ENCODE measurements around the gene CD300LF.

CD300LF gene

GRCh38 chr17:74757502-74757901 is 44.8 kb upstream of the CD300LF start:
- Histone ChIP-seq H3K79me2 (ENCODE audit: insufficient read depth, low read depth) (peaks cover 99% of the 10 kb centered on the region), H3K9ac (no peak overlapping the region; the same call in 1 of the 2 replicates), H3K4me1 (ENCODE audit: low read depth, poor library complexity, severe bottlenecking) (peaks cover 92% of the 10 kb centered on the region)

DNA sequence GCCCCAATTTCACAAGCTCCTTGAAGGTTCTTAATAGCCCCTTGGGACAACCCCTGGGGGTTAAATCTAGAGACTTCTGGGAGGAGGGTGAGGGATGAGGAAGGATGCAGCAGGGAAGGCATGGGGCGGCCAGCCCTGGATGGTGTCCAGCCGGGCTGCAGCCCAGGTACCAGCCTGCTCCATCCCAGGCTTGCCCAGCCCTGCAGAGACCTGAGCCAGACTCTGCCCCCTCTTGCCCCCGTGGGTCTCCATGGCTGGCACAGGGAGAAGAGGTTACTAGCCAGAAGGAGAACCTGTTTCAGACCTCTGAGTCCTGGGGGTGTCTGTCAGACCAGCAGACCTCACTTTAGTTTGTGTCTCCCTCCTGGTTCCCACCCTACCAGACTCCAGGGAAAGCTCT is 44.2 kb upstream of the CD300LF start:
- Histone ChIP-seq H3K36me3 (ENCODE audit: insufficient read depth) (no peaks in the 10 kb centered on the region; the same call in 1 of the 2 replicates), H3K79me2 (ENCODE audit: insufficient read depth, low read depth) (peaks cover 99% of the 10 kb centered on the region), H2AFZ (ENCODE audit: low read depth) (no peak overlapping the region), H3K4me3 (IDR thresholded peaks at IDR 0.05; ENCODE audit: insufficient read depth, low read depth, low read length) (no peak overlapping the region), H3K27ac (peak overlapping the region; percentile 66; the same call in 1 of the 2 replicates), H3K4me1 (ENCODE audit: low read depth, poor library complexity, severe bottlenecking) (peaks cover 97% of the 10 kb centered on the region), H3K9ac (no peak overlapping the region; the same call in 1 of the 2 replicates), H4K20me1 (ENCODE audit: insufficient read depth) (peaks cover 28% of the 10 kb centered on the region; the same call in 1 of the 2 replicates), H3K27me3 (ENCODE audit: insufficient read depth, low read depth) (no peaks in the 10 kb centered on the region), H3K4me2 (peak overlapping the region; percentile 100)
- TF ChIP-seq, protein P1, sequence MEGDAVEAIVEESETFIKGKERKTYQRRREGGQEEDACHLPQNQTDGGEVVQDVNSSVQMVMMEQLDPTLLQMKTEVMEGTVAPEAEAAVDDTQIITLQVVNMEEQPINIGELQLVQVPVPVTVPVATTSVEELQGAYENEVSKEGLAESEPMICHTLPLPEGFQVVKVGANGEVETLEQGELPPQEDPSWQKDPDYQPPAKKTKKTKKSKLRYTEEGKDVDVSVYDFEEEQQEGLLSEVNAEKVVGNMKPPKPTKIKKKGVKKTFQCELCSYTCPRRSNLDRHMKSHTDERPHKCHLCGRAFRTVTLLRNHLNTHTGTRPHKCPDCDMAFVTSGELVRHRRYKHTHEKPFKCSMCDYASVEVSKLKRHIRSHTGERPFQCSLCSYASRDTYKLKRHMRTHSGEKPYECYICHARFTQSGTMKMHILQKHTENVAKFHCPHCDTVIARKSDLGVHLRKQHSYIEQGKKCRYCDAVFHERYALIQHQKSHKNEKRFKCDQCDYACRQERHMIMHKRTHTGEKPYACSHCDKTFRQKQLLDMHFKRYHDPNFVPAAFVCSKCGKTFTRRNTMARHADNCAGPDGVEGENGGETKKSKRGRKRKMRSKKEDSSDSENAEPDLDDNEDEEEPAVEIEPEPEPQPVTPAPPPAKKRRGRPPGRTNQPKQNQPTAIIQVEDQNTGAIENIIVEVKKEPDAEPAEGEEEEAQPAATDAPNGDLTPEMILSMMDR (conservative IDR thresholded peaks at IDR 0.05; ENCODE audit: low read depth, low read length), result no peak

More at GRCh38 chr17:74757502-74757901, 44.8 kb upstream of the CD300LF start:
- TF ChIP-seq, protein P1 (conservative IDR thresholded peaks at IDR 0.05; ENCODE audit: low read depth, low read length), result no peak
- Histone ChIP-seq H3K36me3 (ENCODE audit: insufficient read depth) (no peaks in the 10 kb centered on the region; the same call in 1 of the 2 replicates), H3K27ac (peak overlapping the region; percentile 66; the same call in 1 of the 2 replicates), H2AFZ (ENCODE audit: low read depth) (no peak overlapping the region), H3K4me3 (IDR thresholded peaks at IDR 0.05; ENCODE audit: insufficient read depth, low read depth, low read length) (no peak overlapping the region), H3K27me3 (ENCODE audit: insufficient read depth, low read depth) (no peaks in the 10 kb centered on the region), H3K4me2 (peak overlapping the region; percentile 100), H4K20me1 (ENCODE audit: insufficient read depth) (peaks cover 30% of the 10 kb centered on the region; the same call in 1 of the 2 replicates)

DNA sequence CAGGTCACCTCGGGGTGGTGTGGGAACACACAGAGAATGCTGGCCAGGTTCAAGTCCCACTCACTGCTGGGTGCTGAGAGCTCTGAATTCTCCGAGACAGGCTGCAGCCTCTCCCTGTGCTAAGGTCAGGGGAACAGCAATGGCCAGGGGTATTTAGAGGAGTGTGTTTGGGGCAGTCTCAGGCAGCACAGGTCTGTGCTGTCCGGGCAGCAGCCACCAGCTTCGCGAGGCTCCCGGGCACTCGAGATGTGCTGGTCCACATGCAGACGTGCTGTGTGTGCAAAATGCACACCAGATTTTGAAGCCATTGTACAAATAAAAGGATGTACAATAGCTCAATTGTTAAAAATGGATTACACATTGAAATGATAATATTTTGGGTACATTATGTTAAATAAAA is 42.8 kb upstream of the CD300LF start:
- Histone ChIP-seq H3K4me2 (peak overlapping the region; percentile 100), H3K9ac (no peak overlapping the region; the same call in 1 of the 2 replicates), H4K20me1 (ENCODE audit: insufficient read depth) (peaks cover 19% of the 10 kb centered on the region; the same call in 1 of the 2 replicates), H3K4me1 (ENCODE audit: low read depth, poor library complexity, severe bottlenecking) (peaks cover 89% of the 10 kb centered on the region), H3K4me3 (IDR thresholded peaks at IDR 0.05; ENCODE audit: insufficient read depth, low read depth, low read length) (no peak overlapping the region), H2AFZ (ENCODE audit: low read depth) (no peak overlapping the region), H3K79me2 (ENCODE audit: insufficient read depth, low read depth) (peaks cover 99% of the 10 kb centered on the region), H3K27ac (peak overlapping the region; percentile 94; the same call in 1 of the 2 replicates), H3K27me3 (ENCODE audit: insufficient read depth, low read depth) (no peaks in the 10 kb centered on the region), H3K36me3 (ENCODE audit: insufficient read depth) (no peaks in the 10 kb centered on the region; the same call in 1 of the 2 replicates)
- TF ChIP-seq, protein P1 (conservative IDR thresholded peaks at IDR 0.05; ENCODE audit: low read depth, low read length), result no peak

GRCh38 chr17:74754832-74755231 is 42.1 kb upstream of the CD300LF start:
- Histone ChIP-seq H2AFZ (ENCODE audit: low read depth) (no peak overlapping the region), H3K4me3 (IDR thresholded peaks at IDR 0.05; ENCODE audit: insufficient read depth, low read depth, low read length) (no peak overlapping the region), H3K27ac (peak overlapping the region; percentile 94), H3K27me3 (ENCODE audit: insufficient read depth, low read depth) (no peaks in the 10 kb centered on the region), H3K4me1 (ENCODE audit: low read depth, poor library complexity, severe bottlenecking) (peaks cover 82% of the 10 kb centered on the region), H3K79me2 (ENCODE audit: insufficient read depth, low read depth) (peaks cover 99% of the 10 kb centered on the region), H3K36me3 (ENCODE audit: insufficient read depth) (no peaks in the 10 kb centered on the region; the same call in 1 of the 2 replicates), H4K20me1 (ENCODE audit: insufficient read depth) (peaks cover 17% of the 10 kb centered on the region), H3K4me2 (peak overlapping the region; percentile 100), H3K9ac (peak overlapping the region; percentile 49; the same call in 1 of the 2 replicates)
- TF ChIP-seq, protein P1 (conservative IDR thresholded peaks at IDR 0.05; ENCODE audit: low read depth, low read length), result no peak
